ENCODE measurements around the gene MCCD1. TPM values are rescaled to one million over a fixed set of nuclear protein-coding genes. Genes with fewer than 3 reads are reported as not detected.

The MCCD1 gene
- total RNA-seq, 1 experiment from 2014 or later = not detected

- CTCF ChIA-PET = no interaction called here
- no peak for TF ChIP-seq ARID4B (CRISPR knock-in tag; IDR thresholded peaks at IDR 0.05; ENCODE audit: borderline replicate concordance)
- no peak for TF ChIP-seq FOXP4 (CRISPR knock-in tag; IDR thresholded peaks at IDR 0.05)
- TF ChIP-seq E2F1 (CRISPR knock-in tag; IDR thresholded peaks at IDR 0.05) = no peak
- TF ChIP-seq ZNF512 (CRISPR knock-in tag; IDR thresholded peaks at IDR 0.05; ENCODE audit: borderline replicate concordance) = no peak
- no peak for TF ChIP-seq ZNF121 (CRISPR knock-in tag; IDR thresholded peaks at IDR 0.05)
- TF ChIP-seq ZNF671 (CRISPR knock-in tag; IDR thresholded peaks at IDR 0.05) = no peak
- TF ChIP-seq ZNF425 (CRISPR knock-in tag; conservative IDR thresholded peaks at IDR 0.05) = no peak
- no peak for TF ChIP-seq ATF2 (CRISPR knock-in tag; IDR thresholded peaks at IDR 0.05; ENCODE audit: borderline replicate concordance, low read depth)
- TF ChIP-seq ESRRA (CRISPR knock-in tag; IDR thresholded peaks at IDR 0.05; ENCODE audit: borderline replicate concordance) = no peak
- TF ChIP-seq ZNF396 (CRISPR knock-in tag; IDR thresholded peaks at IDR 0.05; ENCODE audit: borderline replicate concordance) = no peak
- TF ChIP-seq NR2C2 (CRISPR knock-in tag; IDR thresholded peaks at IDR 0.05) = no peak
- no peak for TF ChIP-seq CREB1 (CRISPR knock-in tag; IDR thresholded peaks at IDR 0.05)
- TF ChIP-seq ZNF219 (CRISPR knock-in tag; IDR thresholded peaks at IDR 0.05; ENCODE audit: borderline replicate concordance) = no peak
- no peak for TF ChIP-seq GTF2I (CRISPR knock-in tag; conservative IDR thresholded peaks at IDR 0.05)
- no peak for TF ChIP-seq CTCF (IDR thresholded peaks at IDR 0.05)
- ATAC-seq = no peak
These were observed 18.8 kb upstream of the MCCD1 start for GRCh38 chr6:31510007-31510406.

More at GRCh38 chr6:31510007-31510406, 18.8 kb upstream of the MCCD1 start:
- Mint-ChIP-seq H3K4me3 (no peak overlapping the region), H3K36me3 (peaks cover 52% of the 10 kb centered on the region), H3K9me3 (peaks cover 5% of the 10 kb centered on the region; the same call in 1 of the 2 replicates), H3K27me3 (ENCODE audit: low read depth) (no peaks in the 10 kb centered on the region), H3K4me1 (no peaks in the 10 kb centered on the region), H3K27ac (no peak overlapping the region)
- POLR2A ChIA-PET = no interaction called here
- no peak for DNase-seq (ENCODE audit: low spot score)
